SU-DHL-6 (cell line): ENCODE results near the gene PDE4C.

ENCODE experiments used
- H2AFZ ChIP-seq: fragments of 200-600 bp; sonication (generic); 2 replicates; pipeline ENCODE4 v1.6.1; 2014; ENCODE audit warnings: low read depth, mild to moderate bottlenecking, moderate library complexity, mixed read lengths, antibody characterized with exemption, low read length; ENCODE audit not compliant: severe bottlenecking
- H3F3A ChIP-seq: fragments of 200-600 bp; shearing (Covaris generic); 2 replicates; pipeline ENCODE4 v1.6.0; 2016; ENCODE audit warnings: antibody characterized with exemption, mild to moderate bottlenecking; ENCODE audit not compliant: insufficient read depth
- H3K27ac ChIP-seq: fragments of 200-600 bp; sonication (generic); 2 replicates; pipeline ENCODE4 v1.5.1; 2016; ENCODE audit warnings: low read depth, mild to moderate bottlenecking, low read length, moderate library complexity, mixed read lengths
- H3K27me3 ChIP-seq: fragments of 200-600 bp; sonication (generic), shearing (Covaris generic); 2 replicates; pipeline ENCODE4 v1.6.0; 2014; ENCODE audit warnings: mild to moderate bottlenecking, low read length
- H3K36me3 ChIP-seq: fragments of 200-600 bp; sonication (generic); 2 replicates; pipeline ENCODE4 v1.6.1; 2014; ENCODE audit warnings: mild to moderate bottlenecking, low read length, mixed read lengths
- H3K4me2 ChIP-seq: fragments of 300-600, 200-600 bp; shearing (Covaris generic), sonication (generic); 2 replicates; pipeline ENCODE4 v1.6.0; 2014; ENCODE audit warnings: low read length, low read depth, mild to moderate bottlenecking; ENCODE audit not compliant: poor library complexity, severe bottlenecking
- H3K4me3 ChIP-seq: fragments of 200-600 bp; sonication (generic); 2 replicates; pipeline ENCODE4 v1.5.1; 2014; ENCODE audit warnings: antibody characterized with exemption, low read length, mild to moderate bottlenecking, mixed read lengths; ENCODE audit not compliant: insufficient read depth, poor library complexity, severe bottlenecking
- H3K79me2 ChIP-seq: fragments of 200-600 bp; sonication (generic); 2 replicates; pipeline ENCODE4 v1.6.1; 2014; ENCODE audit warnings: mild to moderate bottlenecking, low read length, moderate library complexity; ENCODE audit not compliant: insufficient read depth
- H3K9ac ChIP-seq: fragments of 200-600 bp; sonication (generic); 2 replicates; pipeline ENCODE4 v1.7.0; 2014; ENCODE audit warnings: mild to moderate bottlenecking, low read length
- H3K9me2 ChIP-seq: fragments of 200-600 bp; sonication (generic); replicated peaks from 2 replicates; pipeline ENCODE4 v1.6.1; 2014; ENCODE audit warnings: low read length; ENCODE audit not compliant: insufficient read depth
- H3K9me3 ChIP-seq: fragments of 200-600 bp; sonication (generic); 2 replicates; pipeline ENCODE4 v1.6.1; 2014; ENCODE audit warnings: low read length, mixed read lengths; ENCODE audit not compliant: insufficient read depth
- H4K20me1 ChIP-seq: fragments of 200-600 bp; sonication (generic); 2 replicates; pipeline ENCODE4 v1.6.1; 2014; ENCODE audit warnings: low read depth, mild to moderate bottlenecking, antibody characterized with exemption, low read length, moderate library complexity, mixed read lengths
- EZH2phosphoT487 ChIP-seq: fragments of 200-600 bp; sonication (generic), shearing (Covaris generic); conservative IDR thresholded peaks from 2 replicates; pipeline ENCODE4 v1.6.1; 2018; ENCODE audit warnings: mild to moderate bottlenecking, antibody characterized with exemption, low read length, moderate library complexity, mixed read lengths
- TF ChIP-seq, protein P1 (sequence below): fragments of 200-600 bp; sonication (generic); IDR thresholded peaks from one replicate; pipeline ENCODE4 v1.5.1; 2017; ENCODE audit warnings: antibody characterized with exemption, mild to moderate bottlenecking, low read length, moderate library complexity; ENCODE audit not compliant: insufficient read depth, poor library complexity, severe bottlenecking

PDE4C gene

DNA sequence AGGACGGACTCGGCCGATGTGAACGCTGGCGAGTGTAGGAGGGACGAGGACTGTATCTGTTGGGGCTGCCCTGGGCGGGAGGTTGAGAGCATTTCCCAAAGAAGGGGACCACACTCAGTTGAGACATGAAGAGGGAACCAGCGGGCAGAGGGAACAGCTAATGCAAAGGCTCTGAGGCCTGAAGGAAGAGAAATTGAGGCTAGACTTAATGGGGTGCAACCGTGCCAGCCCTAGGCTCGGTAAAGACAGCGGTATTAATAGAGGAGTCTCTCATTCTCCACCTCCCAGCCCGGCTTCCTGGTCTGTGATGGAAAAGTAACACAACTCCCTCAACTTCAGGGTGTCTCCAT is 32.1 kb downstream of the PDE4C start:
- TF ChIP-seq, protein P1, sequence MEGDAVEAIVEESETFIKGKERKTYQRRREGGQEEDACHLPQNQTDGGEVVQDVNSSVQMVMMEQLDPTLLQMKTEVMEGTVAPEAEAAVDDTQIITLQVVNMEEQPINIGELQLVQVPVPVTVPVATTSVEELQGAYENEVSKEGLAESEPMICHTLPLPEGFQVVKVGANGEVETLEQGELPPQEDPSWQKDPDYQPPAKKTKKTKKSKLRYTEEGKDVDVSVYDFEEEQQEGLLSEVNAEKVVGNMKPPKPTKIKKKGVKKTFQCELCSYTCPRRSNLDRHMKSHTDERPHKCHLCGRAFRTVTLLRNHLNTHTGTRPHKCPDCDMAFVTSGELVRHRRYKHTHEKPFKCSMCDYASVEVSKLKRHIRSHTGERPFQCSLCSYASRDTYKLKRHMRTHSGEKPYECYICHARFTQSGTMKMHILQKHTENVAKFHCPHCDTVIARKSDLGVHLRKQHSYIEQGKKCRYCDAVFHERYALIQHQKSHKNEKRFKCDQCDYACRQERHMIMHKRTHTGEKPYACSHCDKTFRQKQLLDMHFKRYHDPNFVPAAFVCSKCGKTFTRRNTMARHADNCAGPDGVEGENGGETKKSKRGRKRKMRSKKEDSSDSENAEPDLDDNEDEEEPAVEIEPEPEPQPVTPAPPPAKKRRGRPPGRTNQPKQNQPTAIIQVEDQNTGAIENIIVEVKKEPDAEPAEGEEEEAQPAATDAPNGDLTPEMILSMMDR, result no peak
- no peak for TF ChIP-seq EZH2phosphoT487
- H4K20me1 ChIP-seq, result no peaks in the 10 kb centered on the region; the same call in 1 of the 2 replicates
- H3K36me3 ChIP-seq, result no peaks in the 10 kb centered on the region
- H3K4me2 ChIP-seq, result peak overlapping the region; percentile 82
- H3F3A ChIP-seq, result peaks cover 27% of the 10 kb centered on the region
- H3K79me2 ChIP-seq, result peaks cover 10% of the 10 kb centered on the region
- H2AFZ ChIP-seq, result no peak overlapping the region
- H3K27me3 ChIP-seq, result no peaks in the 10 kb centered on the region
- no peaks in the 10 kb centered on the region for H3K9me2 ChIP-seq
- no peak overlapping the region for H3K27ac ChIP-seq
- peak overlapping the region; percentile 96 for H3K4me3 ChIP-seq
- H3K9me3 ChIP-seq, result no peaks in the 10 kb centered on the region
- H3K9ac ChIP-seq, result peak overlapping the region; percentile 96

GRCh38 chr19:18193388-18194180 is 32.7 kb downstream of the PDE4C start:
- H2AFZ ChIP-seq, result no peak overlapping the region
- H3K27me3 ChIP-seq, result no peaks in the 10 kb centered on the region
- peak overlapping the region; percentile 47; the same call in 1 of the 2 replicates for H3K27ac ChIP-seq
- H3K9me2 ChIP-seq, result no peaks in the 10 kb centered on the region
- H3K4me2 ChIP-seq, result peak overlapping the region; percentile 82
- no peaks in the 10 kb centered on the region; the same call in 1 of the 2 replicates for H4K20me1 ChIP-seq
- peaks cover 32% of the 10 kb centered on the region for H3F3A ChIP-seq
- H3K36me3 ChIP-seq, result no peaks in the 10 kb centered on the region
- H3K4me3 ChIP-seq, result peak overlapping the region; percentile 96
- peaks cover 10% of the 10 kb centered on the region for H3K79me2 ChIP-seq
- H3K9me3 ChIP-seq, result no peaks in the 10 kb centered on the region
- H3K9ac ChIP-seq, result peak overlapping the region; percentile 96
- no peak for TF ChIP-seq EZH2phosphoT487
- TF ChIP-seq, protein P1, result no peak

DNA sequence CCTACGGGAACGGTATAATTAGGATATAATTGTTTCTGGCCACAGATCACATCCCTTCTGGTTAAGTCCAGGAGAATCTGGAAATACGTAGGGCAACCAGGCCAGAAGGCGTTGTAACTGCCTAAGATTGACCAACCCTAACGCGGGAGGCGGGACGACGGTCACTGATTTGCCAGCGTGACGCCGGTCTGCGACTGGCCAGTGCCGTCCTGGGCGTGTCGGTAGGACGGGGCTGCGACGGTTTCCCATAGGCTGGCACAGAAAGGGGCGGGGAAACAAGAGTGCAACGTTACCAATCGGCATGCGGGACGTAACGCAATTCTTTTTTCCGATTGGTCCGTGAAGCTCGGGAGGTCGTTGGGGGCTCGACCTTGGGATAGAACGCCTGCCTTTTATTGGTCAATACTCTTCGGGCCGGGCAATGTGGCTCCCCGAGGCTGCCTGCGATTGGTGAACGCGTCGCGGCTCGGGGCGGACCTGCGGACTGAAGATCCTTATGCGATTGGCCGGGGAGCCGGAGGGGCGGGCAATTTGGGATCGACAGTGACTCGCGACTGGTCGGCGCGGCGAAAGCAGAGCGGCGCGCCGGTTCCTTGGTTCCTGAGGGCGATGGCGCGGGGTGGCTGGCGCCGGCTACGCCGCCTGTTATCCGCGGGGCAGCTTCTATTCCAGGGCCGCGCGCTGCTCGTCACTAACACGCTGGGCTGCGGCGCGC is 33.4 kb downstream of the PDE4C start, which contains the start of gene MPV17L2:
Gene MPV17L2 (plus strand): TSS at position 546 of the 715 bp plus-strand sequence. CDS start 64 bp downstream, at position 610.
- TF ChIP-seq, protein P1, result no peak
- TF ChIP-seq EZH2phosphoT487, result no peak
- H3K4me2 ChIP-seq, result peak within 1 kb of the TSS; percentile 82
- no peaks in the 10 kb centered on the region for H3K27me3 ChIP-seq
- H3K9ac ChIP-seq, result peak within 1 kb of the TSS; percentile 96
- no peaks in the 10 kb centered on the region for H3K9me2 ChIP-seq
- no peaks in the 10 kb centered on the region for H3K36me3 ChIP-seq
- peaks cover 10% of the 10 kb centered on the region for H3K79me2 ChIP-seq
- H3K9me3 ChIP-seq, result no peaks in the 10 kb centered on the region
- peak within 1 kb of the TSS; percentile 79 for H3K27ac ChIP-seq
- no peaks in the 10 kb centered on the region; the same call in 1 of the 2 replicates for H4K20me1 ChIP-seq
- no peak within 1 kb of the TSS for H2AFZ ChIP-seq
- peaks cover 39% of the 10 kb centered on the region for H3F3A ChIP-seq
- peak within 1 kb of the TSS; percentile 96 for H3K4me3 ChIP-seq
